NCI-H2081 (cell line): ENCODE results near the gene VPS9D1.
"Not testable (repeated sequence)": the region's sequence is repeated elsewhere in the genome, so short reads cannot be mapped to it uniquely, and the experiment has no call there.

ENCODE experiments used
- DNase-seq, 2 experiments: peaks; one replicate each; lab custom pipeline; 2025; lab: John Stamatoyannopoulos, UW

VPS9D1 gene

GRCh38 chr16:89709716-89710432 is 10.8 kb downstream of the VPS9D1 start:
- no peak for DNase-seq

GRCh38 chr16:89709166-89709565 is 11.5 kb downstream of the VPS9D1 start:
- DNase-seq = no peak

- DNase-seq = no peak
Observed at GRCh38 chr16:89708481-89708931, 12.2 kb downstream of the VPS9D1 start.

- DNase-seq = no peak
Observed at GRCh38 chr16:89707695-89708094, 13.0 kb downstream of the VPS9D1 start.

- no peak for DNase-seq
Observed at GRCh38 chr16:89706518-89707260, 14.0 kb downstream of the VPS9D1 start.

- no peak for DNase-seq
Observed at GRCh38 chr16:89705006-89705405, 15.7 kb downstream of the VPS9D1 start.

GRCh38 chr16:89704281-89704680 is 16.4 kb downstream of the VPS9D1 start:
- no peak for DNase-seq

- DNase-seq = peak; percentile 91 to 94
Observed at GRCh38 chr16:89701425-89702406, 19.0 kb downstream of the VPS9D1 start, which contains the start of gene SPATA2L. SPATA2L (minus strand) TSS chr16:89701705; CDS start chr16:89701232, 473 bp downstream.

GRCh38 chr16:89700649-89701424 is 19.9 kb downstream of the VPS9D1 start:
- DNase-seq = peak; percentile 54 to 68

GRCh38 chr16:89700100-89700648 is 20.5 kb downstream of the VPS9D1 start:
- peak; percentile 96 to 97 for DNase-seq

GRCh38 chr16:89699629-89700099 is 21.0 kb downstream of the VPS9D1 start:
- DNase-seq = not testable (repeated sequence)

- DNase-seq = not testable (repeated sequence)
Observed at GRCh38 chr16:89698717-89699116, 22.0 kb downstream of the VPS9D1 start.

- peak in 1 of 2 experiments; percentile 65 for DNase-seq
Observed at GRCh38 chr16:89697616-89698331, 22.9 kb downstream of the VPS9D1 start.

GRCh38 chr16:89697161-89697615 is 23.5 kb downstream of the VPS9D1 start:
- peak; percentile 78 to 90 for DNase-seq

GRCh38 chr16:89696670-89697128 is 24.0 kb downstream of the VPS9D1 start:
- no peak for DNase-seq

GRCh38 chr16:89695875-89696669 is 24.6 kb downstream of the VPS9D1 start:
- DNase-seq = no peak

GRCh38 chr16:89695086-89695874 is 25.4 kb downstream of the VPS9D1 start:
- no peak for DNase-seq

- not testable (repeated sequence) for DNase-seq
Observed at GRCh38 chr16:89694784-89695085, 26.0 kb downstream of the VPS9D1 start.
